H9 (cell line): Measurements from ENCODE around the gene PMS1. TPM values are rescaled to one million over a fixed set of nuclear protein-coding genes. Genes with fewer than 3 reads are reported as not detected.

Experiments used
- DNase-seq: peaks from one replicate; pipeline ENCODE4 v3.0.0-alpha.2; 2017
- H2AFZ ChIP-seq: one replicate; pipeline ENCODE4 v1.6.1; 2013; ENCODE audit warnings: mild to moderate bottlenecking, low read length, control low read depth, moderate library complexity
- H2AK5ac ChIP-seq: 2 replicates; pipeline ENCODE4 v1.6.1; 2013; ENCODE audit warnings: low read length, control low read depth, mixed read lengths; ENCODE audit not compliant: insufficient read length
- H2BK120ac ChIP-seq: one replicate; pipeline ENCODE4 v1.6.1; 2013; ENCODE audit warnings: low read depth, mild to moderate bottlenecking, low read length, control low read depth, inconsistent platforms; ENCODE audit not compliant: poor library complexity, severe bottlenecking
- H2BK12ac ChIP-seq: 2 replicates; pipeline ENCODE4 v1.6.1; 2013; ENCODE audit warnings: low read length, control low read depth, mixed read lengths, low read depth; ENCODE audit not compliant: insufficient read length
- H2BK15ac ChIP-seq: 2 replicates; pipeline ENCODE4 v1.6.1; 2013; ENCODE audit warnings: low read depth, low read length, control low read depth
- H2BK20ac ChIP-seq: one replicate; pipeline ENCODE4 v1.6.1; 2013; ENCODE audit warnings: low read depth, mild to moderate bottlenecking, low read length, control low read depth, inconsistent platforms; ENCODE audit not compliant: poor library complexity, severe bottlenecking
- H2BK5ac ChIP-seq: 2 replicates; pipeline ENCODE4 v1.6.1; 2013; ENCODE audit warnings: low read length, control low read depth, mixed read lengths; ENCODE audit not compliant: insufficient read length
- H3K14ac ChIP-seq: 2 replicates; pipeline ENCODE4 v1.6.1; 2013; ENCODE audit warnings: low read length, control low read depth; ENCODE audit not compliant: insufficient read depth
- H3K18ac ChIP-seq: 2 replicates; pipeline ENCODE4 v1.6.1; 2013; ENCODE audit warnings: low read depth, mild to moderate bottlenecking, mixed read lengths, low read length, control low read depth; ENCODE audit not compliant: insufficient read length
- H3K23ac ChIP-seq: 2 replicates; pipeline ENCODE4 v1.6.1; 2013; ENCODE audit warnings: low read length, control low read depth, mixed read lengths, low read depth; ENCODE audit not compliant: insufficient read length
- H3K23me2 ChIP-seq: 2 replicates; pipeline ENCODE4 v1.6.1; 2013; ENCODE audit warnings: low read depth, mild to moderate bottlenecking, mixed read lengths, low read length, control low read depth; ENCODE audit not compliant: insufficient read length, poor library complexity, severe bottlenecking
- H3K27ac ChIP-seq: 2 replicates; pipeline ENCODE4 v1.5.1; 2013; ENCODE audit warnings: low read length, control low read depth, mixed read lengths, low read depth; ENCODE audit not compliant: insufficient read length
- H3K27me3 ChIP-seq: 2 replicates; pipeline ENCODE4 v1.6.1; 2013; ENCODE audit warnings: low read length, control low read depth, inconsistent platforms; ENCODE audit not compliant: insufficient read depth
- H3K4ac ChIP-seq: 2 replicates; pipeline ENCODE4 v1.6.1; 2013; ENCODE audit warnings: low read depth, mild to moderate bottlenecking, control low read depth, inconsistent platforms, low read length, moderate library complexity
- H3K4me1 ChIP-seq: 2 replicates; pipeline ENCODE4 v1.6.1; 2013; ENCODE audit warnings: low read length, control low read depth, inconsistent platforms; ENCODE audit not compliant: insufficient read depth
- H3K4me2 ChIP-seq: 2 replicates; pipeline ENCODE4 v1.6.1; 2013; ENCODE audit warnings: low read length, control low read depth, mixed read lengths; ENCODE audit not compliant: insufficient read length, insufficient read depth
- H3K56ac ChIP-seq: 2 replicates; pipeline ENCODE4 v1.6.1; 2013; ENCODE audit warnings: low read depth, mild to moderate bottlenecking, mixed read lengths, low read length, control low read depth; ENCODE audit not compliant: insufficient read length
- H3K79me1 ChIP-seq: 2 replicates; pipeline ENCODE4 v1.6.1; 2013; ENCODE audit warnings: low read depth, mild to moderate bottlenecking, moderate library complexity, low read length, control low read depth, inconsistent platforms; ENCODE audit not compliant: insufficient read depth, poor library complexity, severe bottlenecking
- H3K79me2 ChIP-seq: 2 replicates; pipeline ENCODE4 v1.6.1; 2013; ENCODE audit warnings: low read length, control low read depth, inconsistent platforms; ENCODE audit not compliant: insufficient read depth
- H3K9ac ChIP-seq: 2 replicates; pipeline ENCODE4 v1.6.1; 2013; ENCODE audit warnings: low read length, control low read depth, mixed read lengths; ENCODE audit not compliant: insufficient read length; ENCODE audit errors: extremely low read depth
- H3K9me3 ChIP-seq: one replicate; pipeline ENCODE4 v1.6.1; 2013; ENCODE audit warnings: low read depth, low read length, inconsistent platforms; ENCODE audit not compliant: control insufficient read depth
- H3T11ph ChIP-seq: one replicate; pipeline ENCODE4 v1.6.1; 2013; ENCODE audit warnings: mild to moderate bottlenecking, low read length, control low read depth, inconsistent platforms
- H4K20me1 ChIP-seq: one replicate; pipeline ENCODE4 v1.6.1; 2013; ENCODE audit not compliant: control insufficient read depth, insufficient read length, insufficient read depth
- H4K5ac ChIP-seq: 2 replicates; pipeline ENCODE4 v1.6.1; 2013; ENCODE audit warnings: low read depth, mild to moderate bottlenecking, mixed read lengths, low read length, control low read depth; ENCODE audit not compliant: insufficient read length
- H4K8ac ChIP-seq: replicated peaks from 2 replicates; pipeline ENCODE4 v1.6.1; 2013; ENCODE audit warnings: low read length, control low read depth, mixed read lengths, low read depth; ENCODE audit not compliant: insufficient read length
- H4K91ac ChIP-seq: 2 replicates; pipeline ENCODE4 v1.6.1; 2013; ENCODE audit warnings: low read depth, mild to moderate bottlenecking, moderate library complexity, mixed read lengths, low read length, control low read depth; ENCODE audit not compliant: insufficient read length
- H3K27ac Mint-ChIP-seq, 3 experiments: 2 replicates in 2 of 3; 3 replicates in 1 of 3; pipeline ENCODE4 v1.8.0; 2020 to 2021; ENCODE audit warnings: mixed read lengths in 3 of 3, mild to moderate bottlenecking in 1 of 3, moderate library complexity in 1 of 3
- H3K27me3 Mint-ChIP-seq: 2 replicates; pipeline ENCODE4 v1.8.0; 2021; ENCODE audit warnings: low read depth, mild to moderate bottlenecking, moderate library complexity, mixed read lengths
- H3K36me3 Mint-ChIP-seq, 3 experiments: 2 replicates in 2 of 3; 3 replicates in 1 of 3; pipeline ENCODE4 v1.8.0; 2020 to 2021; ENCODE audit warnings: low read depth in 3 of 3, mixed read lengths in 3 of 3; ENCODE audit not compliant: insufficient read depth in 1 of 3
- H3K4me1 Mint-ChIP-seq, 2 experiments: 2 replicates each; pipeline ENCODE4 v1.8.0; 2020; ENCODE audit warnings: mixed read lengths in 2 of 2
- H3K4me3 Mint-ChIP-seq, 2 experiments: 2 replicates in 1 of 2; 3 replicates in 1 of 2; pipeline ENCODE4 v1.8.0; 2020 to 2021; ENCODE audit warnings: mild to moderate bottlenecking in 2 of 2, mixed read lengths in 2 of 2, moderate library complexity in 1 of 2
- H3K9me3 Mint-ChIP-seq, 2 experiments: 2 replicates in 1 of 2; 3 replicates in 1 of 2; pipeline ENCODE4 v1.8.0; 2020; ENCODE audit warnings: mild to moderate bottlenecking in 2 of 2, mixed read lengths in 2 of 2, moderate library complexity in 1 of 2
- WGBS: extraction: QIAGEN DNeasy Blood & Tissue Kit; methylation state at CpG from one replicate; pipeline ENCODE4 v1.1.7; 2013; ENCODE audit warnings: missing lambda C conversion rate, low lambda C conversion rate, mixed read lengths; ENCODE audit not compliant: insufficient read length; ENCODE audit errors: extremely low coverage; 5-methylcytosine and 5-hydroxymethylcytosine counted together
- total RNA-seq: library from RNA; stranded (reverse); gene quantifications from 2 replicates; pipeline ENCODE4 v1.2.1, GENCODE V29; 2021
- TF ChIP-seq, protein P1 (sequence below): fragments of 200-600 bp; sonication (generic); conservative IDR thresholded peaks from 3 replicates; pipeline ENCODE4 v1.8.0; 2021; ENCODE audit warnings: antibody characterized with exemption, mild to moderate bottlenecking

Gene PMS1
- total RNA-seq, 1 experiment from 2014 or later, result 47.2 TPM

DNA sequence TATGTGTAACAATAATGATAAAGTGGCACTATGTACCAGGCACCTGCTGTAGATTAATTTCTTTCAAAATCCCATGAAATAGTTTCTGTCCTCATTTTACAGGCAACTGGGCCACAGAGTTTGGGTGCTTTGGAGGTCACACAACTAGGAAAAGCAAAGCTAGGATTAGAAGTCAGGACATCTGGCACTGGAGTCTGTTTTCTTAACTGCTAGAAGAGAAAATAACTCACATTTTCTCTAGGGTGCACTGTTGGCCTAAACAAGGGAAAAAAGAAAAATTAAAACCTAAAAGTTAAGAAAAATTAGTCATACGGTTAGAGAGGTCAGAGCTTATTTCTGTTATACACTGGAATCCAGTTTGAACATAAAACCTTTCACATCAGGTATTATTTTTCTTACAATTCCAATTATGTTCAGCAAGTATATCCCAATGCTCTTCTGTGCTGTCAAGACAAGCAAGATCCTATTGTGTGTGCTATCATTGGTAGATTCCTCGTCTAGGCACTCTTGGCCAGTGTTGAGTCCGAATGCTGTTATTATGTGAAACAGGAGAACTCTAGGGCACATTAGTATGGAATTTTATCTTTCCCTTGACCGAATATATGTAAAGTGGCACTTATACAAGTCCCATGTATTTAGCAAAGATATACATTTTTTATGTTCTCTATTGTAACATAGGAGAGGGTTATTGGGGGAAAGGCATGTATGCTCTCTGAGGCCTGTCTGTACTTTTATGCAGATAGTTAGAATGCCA lies 20.2 kb upstream of the PMS1 start:
- Histone ChIP-seq H4K5ac (no peak overlapping the region), H3K79me2 (no peaks in the 10 kb centered on the region), H4K8ac (no peak overlapping the region), H3T11ph (no peak overlapping the region), H3K9ac (no peak overlapping the region), H3K9me3 (no peaks in the 10 kb centered on the region), H3K56ac (no peak overlapping the region), H2AFZ (no peak overlapping the region), H3K4ac (no peak overlapping the region), H2AK5ac (no peak overlapping the region), H2BK12ac (no peak overlapping the region), H3K4me2 (peak overlapping the region; percentile 64), H3K14ac (no peak overlapping the region), H3K27ac (no peak overlapping the region), H4K20me1 (no peaks in the 10 kb centered on the region), H3K18ac (no peak overlapping the region), H2BK120ac (no peak overlapping the region), H2BK20ac (no peak overlapping the region), H2BK5ac (no peak overlapping the region), H3K23me2 (peaks cover 5% of the 10 kb centered on the region), H3K23ac (no peak overlapping the region), H4K91ac (no peak overlapping the region), H2BK15ac (no peak overlapping the region), H3K27me3 (no peaks in the 10 kb centered on the region), H3K79me1 (no peaks in the 10 kb centered on the region), H3K4me1 (no peaks in the 10 kb centered on the region)
- H3K36me3 Mint-ChIP-seq, result peaks cover 7 to 14% (median 12%) of the 10 kb centered on the region in 3 experiments; a peak in 6 of 7 replicates
- H3K27ac Mint-ChIP-seq, result 0 out of 7 replicates have a peak overlapping the region, but pooled peaks of 1 of the 3 experiments have one; percentile 58
- no peaks in the 10 kb centered on the region for H3K9me3 Mint-ChIP-seq
- WGBS, result no CpG with 5 or more reads among the region's 4 CpGs
- no peaks in the 10 kb centered on the region for H3K27me3 Mint-ChIP-seq
- no peak for DNase-seq
- H3K4me1 Mint-ChIP-seq, result peaks cover 4% of the 10 kb centered on the region in 2 experiments; a peak in 3 of 4 replicates
- peak overlapping the region in 1 of 2 experiments; percentile 47; a peak in 2 of 5 replicates for H3K4me3 Mint-ChIP-seq
- TF ChIP-seq, protein P1, sequence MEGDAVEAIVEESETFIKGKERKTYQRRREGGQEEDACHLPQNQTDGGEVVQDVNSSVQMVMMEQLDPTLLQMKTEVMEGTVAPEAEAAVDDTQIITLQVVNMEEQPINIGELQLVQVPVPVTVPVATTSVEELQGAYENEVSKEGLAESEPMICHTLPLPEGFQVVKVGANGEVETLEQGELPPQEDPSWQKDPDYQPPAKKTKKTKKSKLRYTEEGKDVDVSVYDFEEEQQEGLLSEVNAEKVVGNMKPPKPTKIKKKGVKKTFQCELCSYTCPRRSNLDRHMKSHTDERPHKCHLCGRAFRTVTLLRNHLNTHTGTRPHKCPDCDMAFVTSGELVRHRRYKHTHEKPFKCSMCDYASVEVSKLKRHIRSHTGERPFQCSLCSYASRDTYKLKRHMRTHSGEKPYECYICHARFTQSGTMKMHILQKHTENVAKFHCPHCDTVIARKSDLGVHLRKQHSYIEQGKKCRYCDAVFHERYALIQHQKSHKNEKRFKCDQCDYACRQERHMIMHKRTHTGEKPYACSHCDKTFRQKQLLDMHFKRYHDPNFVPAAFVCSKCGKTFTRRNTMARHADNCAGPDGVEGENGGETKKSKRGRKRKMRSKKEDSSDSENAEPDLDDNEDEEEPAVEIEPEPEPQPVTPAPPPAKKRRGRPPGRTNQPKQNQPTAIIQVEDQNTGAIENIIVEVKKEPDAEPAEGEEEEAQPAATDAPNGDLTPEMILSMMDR, result no peak
